Measurements from ENCODE around the gene KBTBD12.
A peak's percentile ranks its signal among the peaks of the same experiment; 100 is the strongest.
"Not testable (repeated sequence)": the region's sequence is repeated elsewhere in the genome, so short reads cannot be mapped to it uniquely, and the experiment has no call there.

Gene KBTBD12, protein sequence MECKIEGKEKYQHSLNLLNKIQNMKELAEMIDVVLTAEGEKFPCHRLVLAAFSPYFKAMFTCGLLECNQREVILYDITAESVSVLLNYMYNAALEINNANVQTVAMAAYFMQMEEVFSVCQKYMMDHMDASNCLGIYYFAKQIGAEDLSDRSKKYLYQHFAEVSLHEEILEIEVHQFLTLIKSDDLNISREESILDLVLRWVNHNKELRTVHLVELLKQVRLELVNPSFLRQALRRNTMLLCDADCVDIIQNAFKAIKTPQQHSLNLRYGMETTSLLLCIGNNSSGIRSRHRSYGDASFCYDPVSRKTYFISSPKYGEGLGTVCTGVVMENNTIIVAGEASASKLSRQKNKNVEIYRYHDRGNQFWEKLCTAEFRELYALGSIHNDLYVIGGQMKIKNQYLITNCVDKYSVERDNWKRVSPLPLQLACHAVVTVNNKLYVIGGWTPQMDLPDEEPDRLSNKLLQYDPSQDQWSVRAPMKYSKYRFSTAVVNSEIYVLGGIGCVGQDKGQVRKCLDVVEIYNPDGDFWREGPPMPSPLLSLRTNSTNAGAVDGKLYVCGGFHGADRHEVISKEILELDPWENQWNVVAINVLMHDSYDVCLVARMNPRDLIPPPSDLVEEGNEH

DNA sequence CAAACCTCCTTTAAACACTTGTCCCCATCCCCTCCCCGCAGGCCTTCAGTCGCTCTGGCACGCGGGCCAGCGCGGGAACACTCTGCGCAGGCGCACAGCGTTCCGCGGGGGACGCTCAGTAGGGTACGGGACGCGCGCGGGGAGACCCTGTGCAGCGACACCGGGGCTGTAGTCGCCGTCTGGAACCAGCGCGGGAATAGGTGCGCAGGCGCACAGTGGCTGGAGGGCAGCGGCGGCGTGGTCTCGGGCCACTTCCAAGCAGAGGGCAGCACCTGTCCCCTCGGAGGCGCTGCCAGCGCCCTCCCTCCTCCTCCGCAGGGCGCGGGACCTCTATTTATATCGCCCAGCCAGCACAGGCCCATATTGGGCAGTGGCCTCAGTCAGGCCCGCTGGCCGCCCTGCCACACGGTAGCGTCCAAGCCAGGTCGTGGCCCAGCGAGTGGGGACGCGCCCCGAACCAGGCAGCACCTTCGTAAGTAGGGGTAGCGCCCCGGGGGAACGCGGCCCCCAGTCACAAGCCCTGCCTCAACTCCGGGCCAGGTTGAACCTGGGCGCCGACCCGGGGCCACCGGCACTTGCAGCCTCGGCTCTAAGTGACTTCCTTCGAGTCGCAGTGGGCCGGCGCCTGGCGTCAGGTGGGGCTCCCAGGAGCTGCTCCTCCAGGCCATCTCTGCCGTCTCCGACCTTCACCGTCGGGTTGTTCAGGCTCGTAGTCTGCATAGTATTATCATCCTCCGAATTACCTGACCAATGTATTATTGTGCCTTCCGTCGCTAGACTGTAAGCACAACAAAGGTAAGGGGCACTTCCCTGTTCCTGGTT lies at the start of gene KBTBD12:
Gene KBTBD12, plus strand, starts transcription at position 118 of the 822 bp plus-strand sequence. CDS start 7,830 bp downstream, outside the sequence.
- DNase-seq (ENCODE audit: low read depth): no peak

GRCh38 chr3:127865941-127866340 lies 49.1 kb upstream of the KBTBD12 start:
- no peak for DNase-seq (ENCODE audit: low read depth)

- DNase-seq (ENCODE audit: low read depth): no peak
These were observed 47.6 kb upstream of the KBTBD12 start for GRCh38 chr3:127867412-127867811.

DNA sequence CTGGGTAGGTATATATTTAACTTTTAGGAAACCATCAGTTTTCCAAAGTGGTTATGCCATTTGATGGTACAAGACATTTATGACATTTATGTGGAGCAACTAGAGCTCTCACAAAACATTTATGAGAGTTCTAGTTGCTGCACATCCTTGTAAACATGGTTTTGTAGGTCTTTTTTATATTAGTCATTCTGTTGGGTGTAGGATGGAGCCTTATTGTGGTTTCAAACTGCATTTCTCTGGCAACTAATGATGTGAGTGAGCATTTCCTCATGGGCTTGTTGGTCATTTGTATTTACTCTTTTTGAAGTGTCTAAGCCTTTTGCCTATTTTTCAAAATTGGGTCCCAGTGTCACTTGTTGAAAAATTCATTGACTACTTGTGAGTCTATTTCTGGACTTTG lies 47.0 kb upstream of the KBTBD12 start:
- DNase-seq (ENCODE audit: low read depth): no peak

DNA sequence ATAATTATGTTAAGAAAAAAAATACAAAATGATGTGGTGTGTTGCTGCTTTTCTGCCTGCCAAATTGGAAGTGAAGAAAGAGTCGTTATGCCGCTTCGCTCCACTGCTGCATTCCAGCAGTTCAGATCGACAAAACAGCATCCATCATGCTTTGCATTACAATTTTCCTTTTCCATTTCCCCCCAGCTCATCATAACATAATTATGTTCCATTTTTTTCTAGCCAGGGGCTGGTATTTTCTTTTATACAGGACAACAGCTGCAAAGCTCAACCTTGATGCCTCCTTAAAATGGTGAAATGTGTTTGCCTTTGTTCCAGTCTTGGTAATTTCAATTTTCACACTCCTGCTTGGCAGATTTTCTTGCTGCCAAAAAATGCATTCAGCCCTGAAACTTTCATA lies 44.9 kb upstream of the KBTBD12 start:
- DNase-seq (ENCODE audit: low read depth): no peak

DNA sequence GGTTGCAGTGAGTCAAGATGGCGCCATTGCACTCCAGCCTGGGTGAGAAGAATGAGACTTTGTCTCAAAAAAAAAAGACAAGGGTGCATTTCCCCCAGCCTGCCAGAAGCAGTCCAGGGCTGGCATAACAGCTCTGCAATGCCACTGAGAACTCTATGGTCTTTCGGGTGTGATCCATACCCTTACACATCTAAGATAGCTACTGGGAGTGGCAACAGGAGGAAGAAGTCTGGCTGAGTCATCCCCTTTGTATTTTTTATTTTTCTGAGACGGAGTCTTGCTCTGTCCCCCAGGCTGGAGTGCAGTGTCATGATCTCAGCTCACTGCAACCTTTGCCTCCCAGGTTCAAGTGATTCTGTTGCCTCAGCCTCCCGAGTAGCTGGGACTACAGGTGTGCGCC lies 40.9 kb upstream of the KBTBD12 start:
- DNase-seq (ENCODE audit: low read depth): not testable (repeated sequence)

DNA sequence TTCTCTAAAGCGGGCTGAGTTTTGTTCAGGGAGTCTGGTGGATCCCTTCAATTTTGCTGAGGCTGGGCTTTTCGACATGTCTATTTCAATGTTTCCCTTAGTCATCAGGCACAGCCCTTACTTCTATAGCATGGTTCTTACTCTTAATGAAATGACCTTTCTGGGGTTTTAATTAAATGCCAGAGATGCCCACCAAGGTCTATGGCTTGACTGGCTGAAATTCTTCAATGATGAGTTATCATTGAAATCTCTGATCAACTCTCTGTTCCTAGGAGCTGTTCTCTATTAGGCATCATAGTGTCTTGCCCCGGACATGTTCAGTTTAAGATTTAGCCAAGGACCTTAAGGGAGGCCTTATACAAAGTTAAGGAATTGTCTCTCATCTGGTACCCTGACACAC lies 33.4 kb upstream of the KBTBD12 start:
- DNase-seq (ENCODE audit: low read depth): no peak

DNA sequence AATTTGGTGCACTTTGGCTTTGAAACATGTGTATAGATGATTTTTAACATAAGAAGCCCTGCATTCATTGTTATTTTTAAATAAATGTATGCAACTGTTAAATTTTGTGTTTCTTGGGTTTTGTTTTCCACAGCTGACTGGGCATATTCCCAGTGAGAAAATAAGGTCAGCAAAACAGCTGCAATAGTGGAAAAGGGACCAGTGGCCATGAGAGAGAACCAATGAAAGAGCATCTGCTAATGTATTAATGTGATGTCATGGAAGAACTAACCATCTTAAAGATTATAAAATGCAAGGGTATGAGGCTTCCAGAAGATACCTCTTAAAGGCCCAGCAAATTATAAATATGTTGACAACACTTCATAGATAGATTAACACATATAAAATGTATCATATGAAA lies 31.0 kb upstream of the KBTBD12 start:
- no peak for DNase-seq (ENCODE audit: low read depth)

GRCh38 chr3:127886231-127886955 lies 28.6 kb upstream of the KBTBD12 start:
- no peak for DNase-seq (ENCODE audit: low read depth)

DNA sequence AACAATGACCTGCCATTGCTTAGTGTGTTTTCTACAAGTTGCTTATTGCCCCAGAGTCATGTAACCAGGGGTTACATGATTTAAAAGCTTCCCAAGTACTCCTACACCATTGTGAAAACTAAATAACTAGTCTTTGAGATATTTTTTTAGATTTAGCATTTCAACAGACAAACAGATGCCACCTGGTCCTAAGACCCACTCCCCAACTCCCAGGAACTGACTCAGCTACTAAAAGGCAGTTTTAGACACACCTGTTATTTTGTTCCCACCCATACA lies 28.1 kb upstream of the KBTBD12 start:
- no peak for DNase-seq (ENCODE audit: low read depth)

DNA sequence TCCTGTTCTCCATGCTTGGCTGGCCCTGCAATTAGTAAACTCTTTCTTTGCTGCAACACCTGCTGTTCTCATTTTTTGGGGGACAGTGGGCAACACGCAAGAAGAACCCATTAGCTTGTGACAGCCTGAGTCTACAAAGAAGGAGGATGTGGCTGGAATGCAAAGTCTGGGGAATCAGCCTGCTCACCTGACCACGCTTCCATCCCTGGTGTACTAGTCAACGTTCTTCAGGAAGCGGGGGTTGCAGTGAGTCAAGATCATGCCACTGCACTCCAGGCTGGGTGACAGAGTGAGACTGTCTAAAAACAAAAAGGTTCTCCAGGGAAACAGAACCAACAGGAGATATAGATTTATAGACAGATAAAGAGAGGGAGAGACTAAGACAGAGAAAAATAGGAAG lies 27.7 kb upstream of the KBTBD12 start:
- no peak for DNase-seq (ENCODE audit: low read depth)

GRCh38 chr3:127888156-127888555 lies 26.9 kb upstream of the KBTBD12 start:
- DNase-seq (ENCODE audit: low read depth): no peak

GRCh38 chr3:127888564-127889107 lies 26.4 kb upstream of the KBTBD12 start:
- DNase-seq (ENCODE audit: low read depth): no peak

- DNase-seq (ENCODE audit: low read depth): no peak
These were observed 25.6 kb upstream of the KBTBD12 start for GRCh38 chr3:127889461-127889863.

DNA sequence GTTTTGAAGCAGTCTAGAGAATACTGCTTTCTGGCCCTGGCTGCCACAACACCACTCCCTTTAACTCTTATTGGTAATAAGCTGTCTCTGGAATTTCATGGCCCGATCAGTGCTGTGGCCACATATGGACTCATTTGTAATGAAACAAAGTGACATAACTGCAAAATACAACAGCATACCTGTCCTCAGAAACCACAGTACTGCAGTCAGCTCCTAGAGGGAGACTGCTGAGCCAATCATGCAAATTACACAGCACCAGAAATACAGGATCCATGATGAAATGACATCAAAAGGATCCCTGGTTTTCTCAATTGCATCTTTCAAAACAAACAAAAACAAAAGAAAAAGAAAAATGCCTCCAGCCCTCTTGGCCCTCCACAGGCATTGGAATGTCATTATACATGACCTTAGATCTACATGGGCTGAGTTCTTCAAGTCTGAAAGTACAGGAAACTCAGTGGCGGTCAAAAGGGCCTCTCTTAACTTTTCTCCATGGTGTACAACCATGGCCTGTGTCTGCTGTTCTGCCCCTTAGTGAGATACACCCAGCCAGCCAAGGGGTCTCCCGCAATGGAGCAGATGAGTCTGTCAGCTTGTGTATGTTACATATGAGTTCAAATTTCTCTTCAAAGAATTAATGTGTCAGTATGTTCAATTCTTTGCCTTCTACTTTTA lies 24.9 kb upstream of the KBTBD12 start:
- DNase-seq (ENCODE audit: low read depth): no peak

DNA sequence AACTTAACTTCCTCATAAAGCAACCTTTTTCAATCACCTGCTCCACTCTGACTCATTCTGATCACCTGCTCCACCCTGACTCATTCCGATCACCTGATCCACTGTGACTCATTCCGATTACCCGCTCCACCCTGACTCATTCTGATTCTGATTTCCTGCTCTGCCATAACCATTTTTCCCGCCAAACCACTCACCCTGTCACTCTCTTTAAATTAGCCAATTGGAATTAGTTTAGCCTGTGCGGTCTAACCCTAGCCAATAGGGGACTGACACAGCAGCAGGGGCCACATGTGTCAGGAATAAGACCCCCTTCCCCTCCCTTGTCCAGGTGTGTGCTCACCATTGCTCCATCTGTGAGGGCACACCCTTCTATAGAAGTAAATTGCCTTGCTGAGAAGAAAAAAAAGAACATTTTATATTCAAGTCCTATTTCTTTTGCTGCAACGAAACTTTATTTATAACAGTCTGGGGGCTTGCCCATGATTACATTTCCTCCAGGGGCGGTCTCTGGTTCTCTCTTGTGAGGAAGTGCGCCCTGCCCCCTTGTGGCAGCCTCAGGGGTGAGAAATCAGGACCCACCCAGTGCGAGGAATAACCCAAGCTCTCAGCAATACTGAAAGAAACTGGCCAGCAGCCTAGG lies 24.3 kb upstream of the KBTBD12 start:
- DNase-seq (ENCODE audit: low read depth): peak; percentile 3

DNA sequence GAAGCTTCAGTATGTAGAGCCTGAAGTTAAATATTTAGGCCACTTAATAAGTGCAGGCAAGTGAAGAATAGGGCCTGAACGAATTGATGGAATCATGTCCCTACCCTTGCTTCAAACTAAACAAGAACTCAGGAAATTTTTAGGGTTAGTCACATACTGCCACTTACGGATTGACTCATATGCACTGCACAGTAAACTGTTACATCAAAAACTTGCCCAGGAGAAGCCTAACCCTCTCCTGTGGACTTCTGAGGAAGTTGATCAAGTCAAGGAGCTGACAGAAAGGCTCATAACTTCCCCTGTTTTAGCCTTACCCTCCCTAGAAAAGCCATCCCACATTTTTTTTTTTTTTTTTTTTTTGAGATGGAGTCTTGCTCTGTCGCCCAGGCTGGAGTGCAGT lies 20.6 kb upstream of the KBTBD12 start:
- DNase-seq (ENCODE audit: low read depth): no peak

DNA sequence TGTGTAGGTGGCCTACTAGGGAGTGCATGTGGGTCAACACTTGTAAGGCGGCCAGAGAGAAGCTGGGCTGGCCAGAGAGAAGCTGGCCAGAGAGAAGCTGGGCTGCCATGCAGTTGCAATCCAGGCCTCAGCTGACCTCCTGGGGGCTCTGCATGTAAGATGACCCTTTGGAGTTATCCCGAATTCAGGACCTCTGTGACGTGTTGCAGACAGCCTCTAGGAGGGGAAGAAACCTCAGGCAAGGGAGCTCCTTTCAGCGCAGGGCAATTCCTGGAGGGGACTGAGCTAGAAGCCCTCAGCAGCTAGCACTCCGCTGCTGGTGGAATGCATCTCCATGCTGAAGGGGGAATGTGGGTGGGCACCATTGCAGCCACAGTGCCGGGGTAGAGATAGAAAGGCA lies 15.8 kb upstream of the KBTBD12 start:
- no peak for DNase-seq (ENCODE audit: low read depth)

DNA sequence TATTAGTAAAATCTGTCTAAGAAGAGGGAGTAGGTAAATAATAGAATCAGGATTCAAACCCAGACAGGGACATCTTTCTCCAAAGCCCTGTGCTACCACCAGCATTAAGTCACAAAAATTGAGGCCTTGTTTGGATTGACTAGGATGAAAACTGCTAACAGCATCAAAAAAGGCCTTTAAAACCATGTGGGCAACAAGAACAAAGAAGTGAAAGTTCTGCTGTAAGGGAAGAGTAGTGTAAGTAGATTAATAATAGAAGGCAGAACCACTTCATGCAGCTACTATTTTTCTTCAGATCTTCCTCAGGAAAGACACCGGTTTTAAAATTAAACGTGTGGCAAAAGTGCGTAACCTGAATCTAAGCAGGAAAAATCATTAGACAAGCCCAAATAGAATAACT lies 15.3 kb upstream of the KBTBD12 start:
- DNase-seq (ENCODE audit: low read depth): no peak

DNA sequence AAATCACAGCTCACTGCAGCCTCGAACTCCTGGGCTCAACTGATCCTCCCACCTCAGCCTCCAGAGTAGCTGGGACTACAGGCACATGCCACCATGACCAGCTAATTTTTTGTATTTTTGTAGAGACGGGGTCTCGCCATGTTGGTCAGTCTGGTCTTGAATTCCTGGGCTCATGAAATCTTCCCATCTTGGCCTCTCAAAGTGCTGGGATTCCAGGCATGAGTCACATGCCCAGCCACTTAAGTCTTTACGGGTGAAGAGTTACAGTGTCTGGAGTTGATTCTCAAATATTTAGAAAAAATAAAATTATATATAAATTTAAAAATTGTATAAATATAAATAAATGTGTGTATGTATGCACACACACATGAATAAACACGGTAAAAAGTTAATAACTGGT lies 14.5 kb upstream of the KBTBD12 start:
- no peak for DNase-seq (ENCODE audit: low read depth)

DNA sequence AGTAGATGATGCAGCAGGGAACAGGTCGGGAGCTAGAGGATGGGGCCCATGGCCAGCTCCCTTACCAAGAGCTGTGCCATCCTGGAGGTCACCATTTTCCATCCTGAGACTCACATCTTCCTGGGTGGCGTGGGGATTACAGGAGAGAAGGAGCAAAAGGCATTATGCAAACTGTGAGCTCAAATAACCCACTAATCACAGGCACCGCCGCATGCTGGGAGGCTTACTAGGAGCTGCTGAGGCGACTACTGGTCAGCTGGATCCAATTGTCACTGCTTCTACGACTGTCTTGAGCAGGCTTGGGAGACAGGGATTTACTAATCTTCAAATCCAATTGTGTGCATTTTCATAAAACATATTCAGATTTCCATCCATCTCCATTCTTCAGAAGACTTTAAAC lies 12.5 kb upstream of the KBTBD12 start:
- DNase-seq (ENCODE audit: low read depth): no peak
